NCI-H82 (cell line): Measurements from ENCODE around the gene PLA2G5.
"Not testable (repeated sequence)": the region's sequence is repeated elsewhere in the genome, so short reads cannot be mapped to it uniquely, and the experiment has no call there.

ENCODE experiments used
- DNase-seq: peaks from one replicate; lab custom pipeline; 2025; lab: John Stamatoyannopoulos, UW

Gene PLA2G5

DNA sequence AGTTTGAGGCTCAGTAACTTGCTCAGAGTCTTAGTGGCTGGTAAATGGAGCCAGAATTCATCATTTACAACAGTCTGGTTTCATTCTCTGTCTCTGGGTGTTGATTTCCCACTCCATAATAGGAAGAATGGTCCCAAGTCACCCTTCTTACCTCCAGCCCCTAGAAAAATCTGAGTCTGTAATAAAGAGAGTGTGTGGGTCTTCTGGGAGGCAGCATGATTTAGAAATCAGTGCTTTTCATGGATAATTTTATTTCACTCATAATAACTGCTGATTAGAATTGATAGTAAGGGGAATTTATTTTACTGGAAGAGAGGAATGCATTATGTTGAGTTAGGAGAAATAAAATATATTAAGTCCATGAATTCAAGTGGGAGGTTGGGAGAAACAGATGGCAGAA lies 47.2 kb downstream of the PLA2G5 start:
- no peak for DNase-seq

GRCh38 chr1:20119347-20119746 lies 49.4 kb downstream of the PLA2G5 start, which contains the start of gene PLA2G2D:
TSS of gene PLA2G2D (minus strand) at chr1:20119536. CDS start at chr1:20119498, 38 bp downstream.
- no peak for DNase-seq

DNA sequence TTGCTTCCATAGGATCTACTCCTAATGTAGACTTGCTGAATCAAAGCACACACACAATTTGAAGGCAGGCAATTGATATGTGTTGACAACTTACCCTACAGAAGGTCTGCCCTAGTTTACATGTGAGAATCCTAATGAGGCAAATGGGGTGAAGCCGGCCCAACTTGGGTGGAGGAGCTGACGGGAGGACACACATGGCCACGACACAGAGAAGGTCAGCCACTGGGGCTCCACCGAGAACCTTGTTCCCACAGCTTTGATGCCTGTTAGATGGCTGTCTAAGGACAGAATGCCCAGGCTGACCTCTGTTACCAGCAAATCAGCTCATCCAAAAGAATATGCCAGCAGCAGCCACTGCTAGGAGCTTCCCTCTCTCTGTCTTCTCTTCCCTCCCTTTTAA lies 50.8 kb downstream of the PLA2G5 start:
- no peak for DNase-seq

- no peak for DNase-seq
These were observed 53.9 kb downstream of the PLA2G5 start for GRCh38 chr1:20123722-20124455.

GRCh38 chr1:20124456-20125057 lies 54.6 kb downstream of the PLA2G5 start:
- DNase-seq = no peak

DNA sequence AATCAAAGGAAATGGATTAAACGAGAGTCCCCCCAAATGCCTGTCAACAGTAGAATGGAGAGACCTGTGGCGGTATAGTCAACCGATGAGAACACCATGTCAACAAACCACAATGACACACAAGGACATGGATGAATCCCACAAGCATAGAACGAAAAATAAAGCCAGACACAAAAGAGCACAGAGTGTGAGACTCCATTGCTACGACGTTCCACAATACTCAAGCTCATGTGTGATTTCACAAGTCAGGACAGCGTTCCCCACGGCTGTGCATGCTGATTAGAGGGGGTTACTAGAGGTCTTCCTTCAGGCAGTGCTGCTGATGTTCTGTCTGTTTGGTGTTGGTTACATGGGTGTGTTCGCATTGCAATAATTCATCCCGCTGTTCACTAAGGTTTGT lies 55.1 kb downstream of the PLA2G5 start:
- DNase-seq = no peak

GRCh38 chr1:20126041-20126805 lies 56.2 kb downstream of the PLA2G5 start:
- no peak for DNase-seq

DNA sequence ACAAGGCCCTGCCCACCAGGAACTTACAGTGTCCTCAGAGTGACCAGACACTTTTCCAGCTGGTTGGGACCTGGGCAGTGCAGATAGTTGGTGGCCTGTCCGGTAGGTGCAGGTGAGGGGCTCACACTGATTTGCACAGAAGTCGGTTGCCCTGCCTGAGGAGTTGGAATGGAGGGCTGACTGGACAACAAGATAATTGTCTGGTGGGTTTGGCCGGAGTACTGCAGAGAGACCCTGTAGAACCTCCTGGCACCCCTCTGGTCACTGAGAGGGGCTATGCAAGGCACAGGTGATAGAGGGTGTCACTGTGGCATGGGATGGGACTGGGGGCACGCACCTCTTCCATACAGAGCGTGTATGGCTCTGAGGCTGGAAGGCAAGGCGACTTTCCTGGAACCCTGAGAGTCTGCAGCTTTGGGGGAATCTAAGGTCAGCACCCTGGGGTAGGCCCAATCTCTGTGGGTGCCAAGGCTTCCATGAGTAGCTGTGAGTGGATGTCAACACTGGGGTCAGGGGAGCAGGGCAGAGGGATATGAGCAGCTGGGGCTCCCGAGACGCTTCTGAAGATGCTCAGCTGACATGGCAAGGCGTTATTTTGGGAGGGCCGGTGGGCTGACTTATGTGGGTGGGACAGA lies 56.9 kb downstream of the PLA2G5 start:
- no peak for DNase-seq

DNA sequence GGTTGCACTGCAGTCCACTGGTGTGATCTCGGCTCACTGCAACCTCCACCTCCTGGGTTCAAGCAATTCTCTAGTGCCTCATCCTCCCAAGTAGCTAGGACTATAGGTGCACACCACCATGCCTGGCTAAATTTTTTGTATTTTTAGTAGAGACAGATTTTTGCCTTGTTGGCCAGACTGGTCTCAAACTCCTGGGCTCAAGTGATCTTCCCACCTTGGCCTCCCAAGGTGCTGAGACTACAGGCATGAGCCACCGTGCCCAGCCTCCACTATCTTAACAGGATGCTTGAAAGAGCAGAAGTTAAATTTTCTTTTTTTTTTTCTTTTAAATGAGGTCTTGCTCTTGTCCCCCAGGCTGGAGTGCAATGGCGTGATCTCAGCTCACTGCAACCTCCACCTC lies 60.5 kb downstream of the PLA2G5 start:
- not testable (repeated sequence) for DNase-seq

GRCh38 chr1:20134995-20135394 lies 65.0 kb downstream of the PLA2G5 start:
- no peak for DNase-seq

DNA sequence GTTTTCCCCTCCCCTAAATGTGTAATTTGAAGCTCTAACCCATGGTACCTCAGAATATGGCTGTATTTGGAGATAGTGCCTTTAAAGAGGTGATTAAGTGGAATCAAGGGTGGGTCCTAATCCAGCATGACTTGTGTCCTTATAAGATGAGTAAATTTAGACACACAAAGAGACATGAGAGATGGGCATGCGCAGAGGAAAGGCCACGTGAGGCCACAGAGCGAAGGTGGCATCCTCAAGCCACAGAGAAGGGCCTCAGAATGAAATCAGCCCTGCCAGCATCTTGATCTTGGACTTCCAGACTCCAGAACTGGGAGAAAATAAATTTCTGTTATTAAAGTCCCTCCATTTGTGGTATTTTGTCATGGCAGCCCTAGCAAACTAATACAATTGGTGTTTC lies 66.3 kb downstream of the PLA2G5 start:
- no peak for DNase-seq

- no peak for DNase-seq
These were observed 67.1 kb downstream of the PLA2G5 start for GRCh38 chr1:20137055-20137454.

- no peak for DNase-seq
These were observed 67.6 kb downstream of the PLA2G5 start for GRCh38 chr1:20137604-20138003.

GRCh38 chr1:20138346-20138745 lies 68.4 kb downstream of the PLA2G5 start:
- DNase-seq = no peak

DNA sequence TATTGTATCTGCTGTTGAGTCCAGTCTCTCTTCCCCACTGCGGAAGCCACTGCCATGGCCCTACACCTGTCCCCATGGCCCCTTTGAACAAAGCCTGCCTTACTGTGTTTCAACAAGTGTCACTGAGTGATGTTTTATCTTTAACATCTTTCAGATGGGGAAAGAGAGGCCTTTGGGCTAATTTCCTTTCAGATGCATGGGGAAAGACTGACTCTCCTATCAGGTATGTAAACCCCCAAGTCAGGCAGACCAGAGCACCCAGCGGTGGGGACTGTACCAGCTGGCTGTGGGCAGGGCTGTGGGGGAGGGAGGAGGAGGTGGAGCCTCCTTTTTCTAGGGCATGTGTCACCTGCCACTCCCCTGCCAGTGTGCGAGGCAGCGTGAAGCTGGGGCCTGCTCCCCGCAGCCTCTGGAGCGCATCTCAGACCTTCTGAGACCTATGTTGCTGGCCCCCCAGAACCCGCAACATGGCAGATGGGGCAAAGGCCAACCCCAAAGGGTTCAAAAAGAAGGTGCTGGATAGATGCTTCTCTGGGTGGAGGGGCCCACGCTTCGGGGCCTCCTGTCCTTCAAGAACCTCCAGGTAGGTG lies 69.1 kb downstream of the PLA2G5 start, which contains the start of gene PLA2G2F:
Gene PLA2G2F, plus strand, starts transcription at position 363 of the 590 bp plus-strand sequence. Its CDS starts 105 bp downstream, at position 468.
- no peak for DNase-seq

- DNase-seq = no peak
These were observed 70.0 kb downstream of the PLA2G5 start for GRCh38 chr1:20139776-20140612.

DNA sequence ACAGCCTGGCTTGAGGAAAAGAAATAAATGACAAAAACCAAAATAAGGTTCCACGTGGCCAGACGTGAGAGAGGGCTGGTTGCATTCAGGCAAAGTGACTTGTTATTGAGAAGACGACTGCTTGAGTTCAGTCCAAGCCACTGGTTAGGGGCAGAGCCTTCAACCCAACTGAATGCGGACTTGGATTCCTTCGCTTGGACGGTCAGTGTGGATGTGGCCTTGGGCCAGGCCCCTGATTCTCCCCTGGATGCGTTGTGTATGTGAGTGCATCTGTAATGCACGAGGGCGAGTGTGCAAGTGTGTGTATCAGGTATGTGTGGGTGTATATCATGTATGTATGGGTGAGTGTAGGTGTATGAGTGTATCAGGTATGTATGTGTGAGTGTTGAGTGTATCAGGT lies 71.0 kb downstream of the PLA2G5 start:
- no peak for DNase-seq

DNA sequence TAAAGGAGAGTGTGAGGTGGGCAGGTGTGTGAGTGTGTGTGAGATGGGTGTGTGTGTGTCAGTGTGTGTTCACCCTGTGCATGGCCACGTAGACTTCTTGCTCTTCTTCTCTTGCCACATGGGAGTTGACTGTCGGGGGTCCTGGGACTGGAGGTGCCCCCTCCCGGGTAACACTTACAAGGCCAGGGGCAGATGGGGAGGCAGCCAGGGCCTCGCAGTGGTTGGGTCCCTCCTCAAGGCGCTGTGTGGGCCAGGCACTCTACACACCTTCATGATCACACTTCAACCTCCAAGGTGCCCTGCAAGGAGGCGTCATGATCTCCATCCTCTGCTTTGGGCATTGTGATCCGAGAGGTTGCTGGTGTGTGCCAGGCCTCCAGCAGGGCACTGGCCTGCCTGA lies 71.5 kb downstream of the PLA2G5 start:
- no peak for DNase-seq
